ENCODE data around the gene KCNC3. TPM values are rescaled to one million over a fixed set of nuclear protein-coding genes. Genes with fewer than 3 reads are reported as not detected.
A peak's percentile ranks its signal among the peaks of the same experiment; 100 is the strongest.

Gene KCNC3
- total RNA-seq, 1 experiment from 2014 or later: 24.6 TPM

- peaks cover 7% of the 10 kb centered on the region for H3K27me3 Mint-ChIP-seq (ENCODE audit: insufficient read depth, unreplicated experiment)
- Histone ChIP-seq H3K27me3 (replicated peaks; ENCODE audit: control insufficient read depth, insufficient read depth, low read length) (no peaks in the 10 kb centered on the region), H3K9me3 (no peaks in the 10 kb centered on the region), H3K4me3 (ENCODE audit: low read depth, low read length) (no peak overlapping the region), H3K4me1 (peaks cover 12% of the 10 kb centered on the region), H3K36me3 (ENCODE audit: control insufficient read depth, insufficient read depth, low read length) (no peaks in the 10 kb centered on the region)
- no peak for TF ChIP-seq CTCF (IDR thresholded peaks at IDR 0.05; ENCODE audit: insufficient read depth in 1 of 2, low read depth in 1 of 2, low read length in 1 of 2, severe bottlenecking in 1 of 2, unreplicated experiment in 1 of 2)
- no peak overlapping the region for H3K4me3 Mint-ChIP-seq (ENCODE audit: unreplicated experiment)
- intact Hi-C loops (cut with micrococcal nuclease; ENCODE audit: unreplicated experiment): no loop called here
- ChIA-PET POLR2A (interaction anchor here (0.5 kb wide), 1 partner anchor 8 kb away, joined by 3 read pairs; no protein-coding TSS in a partner anchor), CTCF (no interaction called here)
- H3K9me3 Mint-ChIP-seq (ENCODE audit: unreplicated experiment): no peaks in the 10 kb centered on the region
- H3K27ac Mint-ChIP-seq (ENCODE audit: unreplicated experiment): peak overlapping the region; percentile 12
- BruUV-seq (replicated peaks): no TSS peak
- no peak for DNase-seq
- peaks cover 9% of the 10 kb centered on the region for H3K4me1 Mint-ChIP-seq (ENCODE audit: low read depth, unreplicated experiment)
- H3K36me3 Mint-ChIP-seq (ENCODE audit: insufficient read depth, unreplicated experiment): peaks cover 52% of the 10 kb centered on the region
Observed at GRCh38 chr19:50322234-50322633, 6.9 kb downstream of the KCNC3 start.

GRCh38 chr19:50321831-50322230, 7.3 kb downstream of the KCNC3 start:
- Histone ChIP-seq H3K36me3 (ENCODE audit: control insufficient read depth, insufficient read depth, low read length) (no peaks in the 10 kb centered on the region), H3K27me3 (replicated peaks; ENCODE audit: control insufficient read depth, insufficient read depth, low read length) (no peaks in the 10 kb centered on the region), H3K4me3 (ENCODE audit: low read depth, low read length) (no peak overlapping the region), H3K9me3 (no peaks in the 10 kb centered on the region), H3K4me1 (peaks cover 12% of the 10 kb centered on the region)
- Mint-ChIP-seq H3K27ac (ENCODE audit: unreplicated experiment) (peak overlapping the region; percentile 12), H3K27me3 (ENCODE audit: insufficient read depth, unreplicated experiment) (peaks cover 3% of the 10 kb centered on the region), H3K4me3 (ENCODE audit: unreplicated experiment) (no peak overlapping the region), H3K9me3 (ENCODE audit: unreplicated experiment) (no peaks in the 10 kb centered on the region), H3K4me1 (ENCODE audit: low read depth, unreplicated experiment) (peaks cover 5% of the 10 kb centered on the region), H3K36me3 (ENCODE audit: insufficient read depth, unreplicated experiment) (peaks cover 49% of the 10 kb centered on the region)
- POLR2A ChIA-PET: no interaction called here
- no TSS peak for BruUV-seq (replicated peaks)
- CTCF ChIA-PET: no interaction called here
- TF ChIP-seq CTCF (IDR thresholded peaks at IDR 0.05; ENCODE audit: insufficient read depth in 1 of 2, low read depth in 1 of 2, low read length in 1 of 2, severe bottlenecking in 1 of 2, unreplicated experiment in 1 of 2): no peak
- intact Hi-C loops (cut with micrococcal nuclease; ENCODE audit: unreplicated experiment): no loop called here
- no peak for DNase-seq

- ChIA-PET POLR2A (interaction anchor here (2.0 kb wide), 1 partner anchor 13 kb away, joined by 17 read pairs; no protein-coding TSS in a partner anchor), CTCF (no interaction called here)
- DNase-seq: no peak
- intact Hi-C loops (cut with micrococcal nuclease; ENCODE audit: unreplicated experiment): no loop called here
- Histone ChIP-seq H3K4me3 (ENCODE audit: low read depth, low read length) (no peak overlapping the region), H3K36me3 (ENCODE audit: control insufficient read depth, insufficient read depth, low read length) (no peaks in the 10 kb centered on the region), H3K4me1 (peaks cover 6% of the 10 kb centered on the region), H3K27me3 (replicated peaks; ENCODE audit: control insufficient read depth, insufficient read depth, low read length) (no peaks in the 10 kb centered on the region), H3K9me3 (no peaks in the 10 kb centered on the region)
- no peak overlapping the region for H3K4me3 Mint-ChIP-seq (ENCODE audit: unreplicated experiment)
- no peaks in the 10 kb centered on the region for H3K9me3 Mint-ChIP-seq (ENCODE audit: unreplicated experiment)
- H3K36me3 Mint-ChIP-seq (ENCODE audit: insufficient read depth, unreplicated experiment): peaks cover 41% of the 10 kb centered on the region
- H3K4me1 Mint-ChIP-seq (ENCODE audit: low read depth, unreplicated experiment): no peaks in the 10 kb centered on the region
- peaks cover 3% of the 10 kb centered on the region for H3K27me3 Mint-ChIP-seq (ENCODE audit: insufficient read depth, unreplicated experiment)
- no peak overlapping the region for H3K27ac Mint-ChIP-seq (ENCODE audit: unreplicated experiment)
- TF ChIP-seq CTCF (IDR thresholded peaks at IDR 0.05; ENCODE audit: insufficient read depth in 1 of 2, low read depth in 1 of 2, low read length in 1 of 2, severe bottlenecking in 1 of 2, unreplicated experiment in 1 of 2): no peak
- BruUV-seq (replicated peaks): no TSS peak
Observed at GRCh38 chr19:50320596-50320995, 8.6 kb downstream of the KCNC3 start.
